Measurements from ENCODE around the gene GDPD5.

Gene GDPD5

GRCh38 chr11:75557666-75558494 is 32.1 kb upstream of the GDPD5 start:
- no peak for DNase-seq (ENCODE audit: low read depth)

GRCh38 chr11:75556275-75556674 is 30.5 kb upstream of the GDPD5 start:
- DNase-seq (ENCODE audit: low read depth): no peak

GRCh38 chr11:75555079-75555811 is 29.5 kb upstream of the GDPD5 start:
- DNase-seq (ENCODE audit: low read depth): no peak

- DNase-seq (ENCODE audit: low read depth): no peak
Observed at GRCh38 chr11:75554258-75555022, 28.7 kb upstream of the GDPD5 start.

GRCh38 chr11:75553889-75554257 is 28.1 kb upstream of the GDPD5 start:
- no peak for DNase-seq (ENCODE audit: low read depth)

- no peak for DNase-seq (ENCODE audit: low read depth)
Observed at GRCh38 chr11:75553182-75553581, 27.4 kb upstream of the GDPD5 start.

GRCh38 chr11:75549370-75549958 is 23.7 kb upstream of the GDPD5 start:
- no peak for DNase-seq (ENCODE audit: low read depth)

- no peak for DNase-seq (ENCODE audit: low read depth)
Observed at GRCh38 chr11:75548595-75549272, 23.0 kb upstream of the GDPD5 start.

GRCh38 chr11:75547617-75548058 is 21.9 kb upstream of the GDPD5 start:
- no peak for DNase-seq (ENCODE audit: low read depth)

GRCh38 chr11:75547177-75547576 is 21.4 kb upstream of the GDPD5 start:
- DNase-seq (ENCODE audit: low read depth): no peak

- DNase-seq (ENCODE audit: low read depth): no peak
Observed at GRCh38 chr11:75543806-75544205, 18.1 kb upstream of the GDPD5 start.

GRCh38 chr11:75542088-75542438 is 16.3 kb upstream of the GDPD5 start:
- no peak for DNase-seq (ENCODE audit: low read depth)

GRCh38 chr11:75541193-75542087 is 15.7 kb upstream of the GDPD5 start:
- no peak for DNase-seq (ENCODE audit: low read depth)

GRCh38 chr11:75539459-75540334 is 14.0 kb upstream of the GDPD5 start:
- DNase-seq (ENCODE audit: low read depth): no peak

- DNase-seq (ENCODE audit: low read depth): no peak
Observed at GRCh38 chr11:75538150-75538942, 12.6 kb upstream of the GDPD5 start.

- DNase-seq (ENCODE audit: low read depth): no peak
Observed at GRCh38 chr11:75537740-75538139, 12.0 kb upstream of the GDPD5 start.

- DNase-seq (ENCODE audit: low read depth): peak; percentile 42
Observed at GRCh38 chr11:75536786-75537641, 11.3 kb upstream of the GDPD5 start.

- no peak for DNase-seq (ENCODE audit: low read depth)
Observed at GRCh38 chr11:75535071-75535470, 9.3 kb upstream of the GDPD5 start.
